WTC11 (cell line): ENCODE results near the gene IFNGR2.

Experiments used
- AFF4 ChIP-seq: sonication (generic); formaldehyde crosslinking; IDR thresholded peaks from 2 replicates; pipeline ENCODE4 v1.8.1; 2023; ENCODE audit warnings: mild to moderate bottlenecking, missing genetic modification reagents, borderline replicate concordance
- CTCF ChIP-seq: fragments of 200-600 bp; IDR thresholded peaks from 2 replicates; pipeline ENCODE4 v1.8.0; 2022; ENCODE audit warnings: antibody characterized with exemption
- JUN ChIP-seq: sonication (generic); formaldehyde crosslinking; IDR thresholded peaks from 2 replicates; pipeline ENCODE4 v1.8.0; 2023; ENCODE audit warnings: mild to moderate bottlenecking, missing genetic modification reagents
- KAT7 ChIP-seq: sonication (generic); formaldehyde crosslinking; IDR thresholded peaks from 2 replicates; pipeline ENCODE4 v1.8.1; 2023; ENCODE audit warnings: missing genetic modification reagents, mild to moderate bottlenecking, borderline replicate concordance
- MAX ChIP-seq: sonication (generic); formaldehyde crosslinking; IDR thresholded peaks from 2 replicates; pipeline ENCODE4 v1.8.0; 2022; ENCODE audit warnings: mild to moderate bottlenecking, missing genetic modification reagents
- NR3C1 ChIP-seq: sonication (generic); formaldehyde crosslinking; conservative IDR thresholded peaks from 2 replicates; pipeline ENCODE4 v1.8.1; 2023; ENCODE audit warnings: low read depth, mild to moderate bottlenecking, missing genetic modification reagents
- USF2 ChIP-seq: sonication (generic); formaldehyde crosslinking; IDR thresholded peaks from 2 replicates; pipeline ENCODE4 v1.8.1; 2023; ENCODE audit warnings: mild to moderate bottlenecking, missing genetic modification reagents, moderate library complexity

- TF ChIP-seq CTCF (no peak), MAX (CRISPR knock-in tag) (no peak), AFF4 (no peak), NR3C1 (CRISPR knock-in tag) (no peak), JUN (CRISPR knock-in tag) (no peak), KAT7 (CRISPR knock-in tag) (no peak), USF2 (CRISPR knock-in tag) (no peak)
Measured at GRCh38 chr21:33433425-33434114, 30.4 kb downstream of the IFNGR2 start.
